PC-3 (cell line): Measurements from ENCODE around the gene DNAL4. TPM values are rescaled to one million over a fixed set of nuclear protein-coding genes. Genes with fewer than 3 reads are reported as not detected.

ENCODE experiments used
- ATAC-seq: fragments of 200-7000 bp; cut with Tn5 transposase; 2 replicates; pipeline ENCODE4 v1.9.1; 2020; ENCODE audit warnings: mild to moderate bottlenecking, moderate library complexity
- BruUV-seq: library from RNA; stranded (reverse); fragments of 400-500 nt; replicated peaks from 2 replicates; lab custom pipeline; 2021; lab: Mats Ljungman, UMichigan
- CTCF ChIA-PET: fragments of 300-600 bp; sonication (Branson Sonifier 250); formaldehyde crosslinking; loops from one replicate; lab custom pipeline; 2022; ENCODE audit warnings: antibody characterized with exemption; lab: Charles Lee
- POLR2A ChIA-PET: fragments of 300-600 bp; sonication (Branson Sonifier 250); formaldehyde crosslinking; loops from one replicate; lab custom pipeline; 2022; ENCODE audit warnings: antibody characterized with exemption; ENCODE audit not compliant: unreplicated experiment; lab: Charles Lee
- DNase-seq: peaks from one replicate; pipeline ENCODE4 v3.0.0-alpha.2; 2015
- H2AFZ ChIP-seq: fragments of 300-600 bp; sonication (generic); 2 replicates; pipeline ENCODE4 v1.6.0; 2016; ENCODE audit warnings: antibody characterized with exemption, low read length
- H3F3A ChIP-seq: fragments of 300-600 bp; sonication (generic); one replicate; pipeline ENCODE4 v1.6.0; 2017; ENCODE audit warnings: antibody characterized with exemption, low read length, control low read depth, mild to moderate bottlenecking; ENCODE audit not compliant: unreplicated experiment
- H3K27ac ChIP-seq: fragments of 300-600 bp; sonication (generic); 2 replicates; pipeline ENCODE4 v1.5.1; 2016; ENCODE audit warnings: mild to moderate bottlenecking, low read length
- H3K27me3 ChIP-seq: fragments of 300-600 bp; sonication (generic); 2 replicates; pipeline ENCODE4 v1.6.1; 2016; ENCODE audit warnings: low read length, mixed read lengths
- H3K36me3 ChIP-seq: fragments of 300-600 bp; sonication (generic); 2 replicates; pipeline ENCODE4 v1.6.1; 2016; ENCODE audit warnings: low read depth, mixed run types, low read length, mixed read lengths
- H3K4me1 ChIP-seq: fragments of 300-600 bp; sonication (generic); 2 replicates; pipeline ENCODE4 v1.5.1; 2016; ENCODE audit warnings: low read length; ENCODE audit not compliant: insufficient read depth
- H3K4me2 ChIP-seq: fragments of 300-600 bp; sonication (generic); 2 replicates; pipeline ENCODE4 v1.6.0; 2016; ENCODE audit warnings: low read length
- H3K4me3 ChIP-seq: fragments of 300-600 bp; sonication (generic); 2 replicates; pipeline ENCODE4 v1.5.1; 2016; ENCODE audit warnings: mild to moderate bottlenecking, low read length, mixed read lengths
- H3K79me2 ChIP-seq: fragments of 300-600 bp; sonication (generic); 2 replicates; pipeline ENCODE4 v1.6.1; 2017; ENCODE audit warnings: low read length, mixed read lengths
- H3K9ac ChIP-seq: fragments of 300-600 bp; sonication (generic); 2 replicates; pipeline ENCODE4 v1.6.0; 2016; ENCODE audit warnings: mild to moderate bottlenecking, low read length
- H3K9me2 ChIP-seq: fragments of 300-600 bp; sonication (generic); replicated peaks from 2 replicates; pipeline ENCODE4 v1.6.1; 2016; ENCODE audit warnings: mixed run types, low read length, mixed read lengths
- H3K9me3 ChIP-seq: fragments of 300-600 bp; sonication (generic); 2 replicates; pipeline ENCODE4 v1.6.1; 2016; ENCODE audit warnings: low read length, mixed read lengths
- H4K20me1 ChIP-seq: fragments of 300-600 bp; sonication (generic); 2 replicates; pipeline ENCODE4 v1.6.1; 2016; ENCODE audit warnings: low read length, mixed read lengths
- CTCF ChIP-seq: fragments of 300-600 bp; sonication (generic); conservative IDR thresholded peaks from 2 replicates; pipeline ENCODE4 v1.5.1; 2017; ENCODE audit warnings: antibody characterized with exemption, low read depth, mild to moderate bottlenecking, low read length
- EZH2 ChIP-seq: fragments of 300-600 bp; sonication (generic); IDR thresholded peaks from one replicate; pipeline ENCODE4 v1.6.1; 2017; ENCODE audit warnings: antibody characterized with exemption, mild to moderate bottlenecking, low read length; ENCODE audit not compliant: unreplicated experiment
- EZH2phosphoT487 ChIP-seq: fragments of 300-600 bp; sonication (generic); IDR thresholded peaks from 2 replicates; pipeline ENCODE4 v1.6.1; 2018; ENCODE audit warnings: mild to moderate bottlenecking, antibody characterized with exemption, low read length, borderline replicate concordance
- intact Hi-C: fragments of 100-400 bp; cut with micrococcal nuclease; formaldehyde crosslinking; loops from 2 replicates; pipeline ENCODE4 v1.9.0; 2023
- total RNA-seq: library from RNA; depleted of rRNA; stranded (reverse); fragments of >200 nt; gene quantifications from 2 replicates; pipeline ENCODE4 v1.2.3, GENCODE V29; 2014

Gene DNAL4
- total RNA-seq, 1 experiment from 2014 or later = 22.5 TPM

- no peak overlapping the region for H3K4me2 ChIP-seq
- H3K9me3 ChIP-seq = no peaks in the 10 kb centered on the region
- no TSS peak for BruUV-seq
- DNase-seq (no peak), ATAC-seq (no peak)
- H3K9me2 ChIP-seq = no peaks in the 10 kb centered on the region
- POLR2A ChIA-PET = no interaction called here
- H3K9ac ChIP-seq = no peak overlapping the region
- H3K27me3 ChIP-seq = no peaks in the 10 kb centered on the region
- no peak overlapping the region for H3K4me3 ChIP-seq
- H3K27ac ChIP-seq = no peak overlapping the region
- no peak for TF ChIP-seq EZH2phosphoT487
- no peaks in the 10 kb centered on the region for H3F3A ChIP-seq
- intact Hi-C loops = no loop called here
- peaks cover 13% of the 10 kb centered on the region for H3K4me1 ChIP-seq
- no peak overlapping the region for H2AFZ ChIP-seq
- CTCF ChIA-PET = no interaction called here
- H3K36me3 ChIP-seq = no peaks in the 10 kb centered on the region
- H3K79me2 ChIP-seq = no peaks in the 10 kb centered on the region
- H4K20me1 ChIP-seq = no peaks in the 10 kb centered on the region
Measured at GRCh38 chr22:38833061-38833460, 39.1 kb upstream of the DNAL4 start.

GRCh38 chr22:38832005-38832978 is 38.3 kb upstream of the DNAL4 start:
- BruUV-seq = no TSS peak
- POLR2A ChIA-PET = no interaction called here
- Histone ChIP-seq H3K4me1 (peaks cover 13% of the 10 kb centered on the region), H3K9me2 (no peaks in the 10 kb centered on the region), H3K4me3 (no peak overlapping the region), H3K4me2 (no peak overlapping the region), H3F3A (no peaks in the 10 kb centered on the region), H3K9me3 (no peaks in the 10 kb centered on the region), H3K9ac (no peak overlapping the region), H3K27me3 (no peaks in the 10 kb centered on the region), H3K27ac (no peak overlapping the region), H2AFZ (no peak overlapping the region), H3K79me2 (no peaks in the 10 kb centered on the region), H4K20me1 (no peaks in the 10 kb centered on the region), H3K36me3 (no peaks in the 10 kb centered on the region)
- CTCF ChIA-PET = no interaction called here
- no peak for DNase-seq
- TF ChIP-seq EZH2phosphoT487 = no peak
- TF ChIP-seq CTCF = no peak
- TF ChIP-seq EZH2 = no peak
- no peak for ATAC-seq
- intact Hi-C loops = no loop called here

GRCh38 chr22:38831166-38831945 is 37.4 kb upstream of the DNAL4 start:
- no peak overlapping the region for H3K4me2 ChIP-seq
- TF ChIP-seq CTCF (no peak), EZH2 (no peak), EZH2phosphoT487 (no peak)

More at GRCh38 chr22:38831166-38831945, 37.4 kb upstream of the DNAL4 start:
- H3K79me2 ChIP-seq = no peaks in the 10 kb centered on the region
- no peak overlapping the region for H2AFZ ChIP-seq
- H3K9me2 ChIP-seq = no peaks in the 10 kb centered on the region
- no peak overlapping the region for H3K27ac ChIP-seq
- H3K4me1 ChIP-seq = peaks cover 11% of the 10 kb centered on the region
- H3K9ac ChIP-seq = no peak overlapping the region
- no peaks in the 10 kb centered on the region for H3K27me3 ChIP-seq
- H4K20me1 ChIP-seq = no peaks in the 10 kb centered on the region
- H3F3A ChIP-seq = no peaks in the 10 kb centered on the region
- ChIA-PET POLR2A (no interaction called here), CTCF (no interaction called here)
- H3K4me3 ChIP-seq = no peak overlapping the region
- DNase-seq = no peak
- no peaks in the 10 kb centered on the region for H3K9me3 ChIP-seq
- ATAC-seq = no peak
- intact Hi-C loops = no loop called here
- no peaks in the 10 kb centered on the region for H3K36me3 ChIP-seq
- no TSS peak for BruUV-seq
